GM12891 (cell line): ENCODE data around the gene ZMIZ2.

Experiments used
- PAX5 ChIP-seq: IDR thresholded peaks from 2 replicates; pipeline ENCODE4 v1.6.1; 2011; ENCODE audit warnings: low read length, moderate library complexity, mild to moderate bottlenecking; ENCODE audit not compliant: insufficient read depth, severe bottlenecking
- POLR2A ChIP-seq: IDR thresholded peaks from 2 replicates; pipeline ENCODE4 v1.6.1; 2011; ENCODE audit warnings: low read depth, low read length, control low read depth
- POLR2AphosphoS5 ChIP-seq: IDR thresholded peaks from 2 replicates; pipeline ENCODE4 v1.6.1; 2011; ENCODE audit warnings: low read depth, low read length, control low read depth
- POU2F2 ChIP-seq: IDR thresholded peaks from 2 replicates; pipeline ENCODE4 v1.6.1; 2011; ENCODE audit warnings: low read depth, mild to moderate bottlenecking, control low read depth, low read length, moderate library complexity
- SPI1 ChIP-seq: IDR thresholded peaks from 2 replicates; pipeline ENCODE4 v1.6.1; 2011; ENCODE audit warnings: low read depth, low read length, control low read depth
- TAF1 ChIP-seq: IDR thresholded peaks from 2 replicates; pipeline ENCODE4 v1.6.1; 2011; ENCODE audit warnings: low read depth, low read length, control low read depth

DNA sequence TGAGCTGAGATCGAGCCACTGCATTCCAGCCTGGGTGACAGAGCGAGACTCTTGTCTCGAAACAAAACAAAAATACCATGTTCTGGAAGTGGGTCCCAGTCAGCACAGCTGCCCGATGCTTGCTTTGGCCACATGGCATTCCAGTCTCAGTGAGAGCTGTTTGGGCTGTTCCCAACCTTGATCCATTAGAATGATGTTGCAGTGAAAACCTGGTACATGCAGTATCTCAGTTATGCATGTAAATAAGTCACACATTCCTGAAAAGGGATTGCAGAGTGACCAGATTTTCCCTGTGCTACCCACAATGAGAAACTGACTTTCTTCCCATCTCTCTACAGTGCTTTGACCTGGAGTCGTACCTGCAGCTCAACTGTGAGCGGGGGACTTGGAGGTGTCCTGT is 15.4 kb downstream of the ZMIZ2 start:
- no peak for TF ChIP-seq POLR2A
- TF ChIP-seq POLR2AphosphoS5 = no peak
- TF ChIP-seq PAX5 = no peak
- no peak for TF ChIP-seq SPI1
- TF ChIP-seq TAF1 = no peak
- no peak for TF ChIP-seq POU2F2
